GM19397 (cell line): Measurements from ENCODE around the gene MLXIP.
A peak's percentile ranks its signal among the peaks of the same experiment; 100 is the strongest.

Experiments used
- ATAC-seq: cut with Tn5 transposase; IDR thresholded peaks from one replicate; pipeline ENCODE4 v1.9.1; 2021; ENCODE audit warnings: mild to moderate bottlenecking, moderate library complexity; ENCODE audit not compliant: unreplicated experiment

Gene MLXIP

DNA sequence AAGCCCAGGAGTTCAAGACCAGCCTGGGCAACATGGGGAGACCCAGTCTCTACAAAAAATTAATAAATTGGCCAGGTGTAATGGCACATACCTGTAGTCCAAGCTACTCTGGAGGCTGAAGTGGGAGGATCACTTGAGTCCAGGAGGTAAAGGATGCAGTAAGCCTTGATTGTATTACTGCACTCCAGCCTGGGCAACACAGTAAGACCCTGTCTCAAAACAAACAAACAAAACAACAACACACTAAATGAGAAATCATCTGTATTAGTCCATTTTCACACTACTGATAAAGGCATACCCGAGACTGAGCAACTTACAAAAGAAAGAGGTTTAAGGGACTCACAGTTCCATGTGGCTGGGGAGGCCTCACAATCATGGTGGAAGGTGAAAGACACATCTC lies 4.7 kb upstream of the MLXIP start:
- no peak for ATAC-seq

DNA sequence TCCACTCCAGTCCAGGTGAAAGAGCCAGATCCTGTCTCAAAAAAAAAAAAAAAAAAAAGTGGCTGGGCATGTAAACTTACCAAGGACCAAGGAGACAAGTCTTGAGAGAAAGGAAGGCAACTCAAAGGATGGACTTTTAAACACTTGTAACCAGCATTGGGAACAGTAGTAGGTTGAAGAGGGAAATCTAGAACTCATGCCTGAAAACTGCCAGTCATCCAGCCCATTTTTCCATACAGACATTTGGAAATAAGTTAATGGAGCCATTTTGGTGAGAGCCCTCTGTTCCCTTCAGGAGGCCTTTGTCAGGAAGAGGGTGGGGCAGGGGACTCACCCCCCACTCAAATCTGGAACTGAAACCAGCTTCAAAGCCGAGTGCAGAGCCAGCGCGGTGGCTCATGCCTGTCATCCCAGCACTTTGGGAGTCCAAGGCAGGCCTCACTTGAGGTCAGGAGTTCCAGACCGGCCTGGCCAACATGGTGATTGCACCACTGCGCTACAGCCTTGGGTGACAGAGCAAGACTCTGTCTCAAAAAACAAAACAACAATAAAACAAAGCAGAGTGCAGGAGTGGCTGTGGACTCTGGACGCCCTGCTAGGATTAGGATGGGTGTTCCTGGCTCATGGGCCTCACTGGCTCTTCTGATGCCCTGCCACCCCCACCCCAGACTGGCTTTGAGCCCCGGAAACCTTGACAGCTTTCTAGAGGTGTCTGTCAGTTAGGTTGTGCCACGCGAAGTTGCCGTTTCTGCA lies 1.6 kb upstream of the MLXIP start:
- no peak for ATAC-seq

DNA sequence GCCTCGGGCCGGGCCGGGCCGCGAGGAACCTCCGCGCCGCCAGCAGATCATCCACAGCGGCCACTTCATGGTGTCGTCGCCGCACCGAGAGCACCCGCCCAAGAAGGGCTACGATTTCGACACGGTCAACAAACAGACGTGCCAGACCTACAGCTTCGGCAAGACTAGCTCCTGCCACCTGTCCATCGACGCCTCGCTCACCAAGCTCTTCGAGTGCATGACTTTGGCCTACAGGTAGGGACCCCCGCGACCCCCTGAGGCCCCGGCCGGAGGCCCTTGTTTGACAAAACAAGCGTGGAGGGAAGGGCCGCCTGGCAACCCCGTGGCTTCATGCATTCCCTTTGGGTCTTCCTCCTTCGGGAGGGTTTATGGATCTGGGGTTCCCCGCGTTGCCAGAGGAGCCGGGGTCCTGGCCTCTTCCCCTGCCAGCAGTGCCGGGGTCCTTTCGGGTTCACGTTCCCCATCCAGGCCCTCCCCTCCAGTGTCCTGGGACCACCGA lies 526 bp downstream of the MLXIP start:
- no peak for ATAC-seq

DNA sequence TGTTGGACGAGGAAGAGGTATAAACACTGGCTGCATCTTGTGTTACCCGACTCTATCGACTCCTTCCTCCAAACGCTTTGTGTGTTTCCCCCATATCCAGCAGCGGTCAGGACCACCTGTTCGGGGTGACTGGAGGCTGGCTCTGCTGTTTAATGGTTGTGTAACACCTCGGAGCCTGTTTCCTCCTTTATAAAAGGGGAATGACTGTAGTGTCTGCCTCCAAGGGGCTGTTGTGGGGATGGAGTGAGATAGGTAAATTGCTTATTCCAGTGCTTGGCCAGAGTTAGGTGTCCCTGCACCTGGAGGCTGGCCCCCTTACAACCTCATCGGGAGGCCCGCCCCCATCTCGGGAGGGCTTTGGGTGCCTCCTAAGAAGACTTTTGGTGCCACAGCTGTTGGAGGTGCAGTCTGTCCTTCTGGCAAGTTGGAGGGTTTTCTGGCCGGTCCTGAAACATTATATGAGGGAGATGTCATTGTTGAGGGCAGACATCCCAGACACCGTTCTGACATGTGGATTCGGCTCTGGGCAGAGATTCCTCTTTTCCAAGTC lies 1.1 kb downstream of the MLXIP start:
- ATAC-seq = no peak

DNA sequence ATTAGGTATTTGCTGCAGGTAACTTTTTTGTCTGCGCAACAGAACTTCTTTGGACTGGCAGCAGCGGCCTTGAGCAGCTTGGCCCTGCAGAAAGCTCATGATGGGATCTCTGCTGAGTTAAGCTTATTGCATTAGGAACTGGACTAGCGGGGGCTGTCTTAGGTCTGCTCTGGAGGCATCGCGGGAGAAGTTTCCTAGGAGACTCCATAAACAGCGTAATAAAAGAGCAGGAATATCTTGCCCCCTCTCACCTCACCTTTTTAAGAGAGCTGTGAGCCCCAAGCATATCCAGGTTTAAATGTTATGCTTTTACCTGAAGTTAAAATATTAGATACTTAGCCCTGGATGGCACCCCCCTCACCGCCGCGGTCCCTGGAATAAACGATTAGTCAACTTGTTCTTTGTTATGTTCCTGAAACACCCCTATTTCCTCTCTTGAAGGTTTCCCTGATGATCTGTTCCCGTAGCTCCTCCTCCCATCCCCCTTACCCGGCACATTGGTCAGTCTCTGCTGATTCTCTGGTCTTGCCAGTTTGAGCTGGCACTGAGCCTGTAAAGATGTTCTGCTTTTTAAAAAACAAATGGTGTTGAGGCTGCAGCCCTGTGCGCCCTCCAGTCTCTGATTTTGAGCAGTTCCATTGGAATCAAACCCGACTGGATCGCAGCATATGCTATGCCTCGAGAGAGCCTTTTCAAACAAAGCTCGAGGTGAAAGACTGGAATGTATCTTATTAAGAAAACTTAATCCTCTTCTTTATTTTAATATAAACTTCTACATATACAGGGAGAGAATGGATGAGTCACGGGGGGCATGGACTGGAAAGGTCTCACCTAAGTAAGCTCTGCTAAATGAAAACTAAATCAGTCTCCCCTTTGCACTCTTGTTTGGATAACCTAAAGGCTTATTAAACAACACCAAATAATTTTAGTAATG lies 1.9 kb downstream of the MLXIP start:
- no peak for ATAC-seq

DNA sequence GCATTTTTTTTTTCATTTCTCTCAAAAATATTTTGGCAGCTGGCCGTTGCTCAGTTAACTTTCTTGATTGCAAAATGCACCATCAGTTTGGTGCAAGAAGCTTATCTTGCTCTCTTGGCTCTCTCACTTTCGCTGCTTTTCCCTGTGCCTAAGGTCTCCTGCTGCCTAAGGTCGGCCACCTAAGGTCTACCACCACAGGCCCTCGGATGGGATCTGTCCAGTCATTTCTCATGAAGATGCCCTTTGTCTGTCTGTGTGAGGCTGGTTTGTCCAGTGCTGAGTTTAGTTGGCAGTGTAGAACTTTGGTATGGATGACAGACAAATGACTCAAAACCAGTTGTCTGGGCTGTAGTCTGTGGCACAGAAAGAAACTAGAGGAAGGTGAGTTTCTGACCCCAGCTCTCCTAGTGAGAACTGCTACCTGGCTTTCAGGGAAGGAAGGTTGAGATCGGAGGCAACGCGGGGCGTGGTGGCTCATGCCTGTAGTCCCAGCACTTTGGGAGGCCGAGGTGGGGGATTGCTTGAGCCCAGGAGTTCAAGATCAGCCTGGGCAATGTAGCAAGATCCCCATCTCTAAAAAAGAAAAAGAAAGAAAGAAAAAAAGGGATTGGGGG lies 2.6 kb downstream of the MLXIP start:
- no peak for ATAC-seq

DNA sequence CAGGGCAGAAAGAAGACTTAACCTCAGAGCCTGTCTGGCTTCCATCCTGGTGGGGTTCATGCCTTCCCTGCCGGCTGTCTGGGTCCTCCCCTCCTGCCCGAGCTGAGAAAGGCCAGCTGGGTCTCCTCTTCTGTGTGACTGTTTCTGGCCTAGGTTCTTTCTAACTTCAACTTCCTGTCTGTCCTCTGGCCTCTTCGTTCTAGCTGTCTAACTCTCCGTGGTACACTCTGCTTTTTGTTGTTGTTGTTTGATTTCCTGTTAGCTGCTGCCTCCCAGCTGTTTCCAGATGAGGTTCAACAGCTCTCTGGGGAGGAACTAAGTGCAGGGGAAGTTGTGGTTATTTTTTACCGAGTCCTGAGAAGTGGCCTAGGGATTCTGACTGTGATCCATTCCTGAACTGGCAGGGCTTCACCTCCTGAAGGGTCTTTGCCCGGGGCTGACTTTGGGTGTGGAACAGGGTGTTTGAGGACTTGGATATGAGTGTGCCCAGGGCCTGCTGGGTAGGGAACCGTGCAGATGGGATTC lies 3.2 kb downstream of the MLXIP start:
- ATAC-seq = peak; percentile 42

DNA sequence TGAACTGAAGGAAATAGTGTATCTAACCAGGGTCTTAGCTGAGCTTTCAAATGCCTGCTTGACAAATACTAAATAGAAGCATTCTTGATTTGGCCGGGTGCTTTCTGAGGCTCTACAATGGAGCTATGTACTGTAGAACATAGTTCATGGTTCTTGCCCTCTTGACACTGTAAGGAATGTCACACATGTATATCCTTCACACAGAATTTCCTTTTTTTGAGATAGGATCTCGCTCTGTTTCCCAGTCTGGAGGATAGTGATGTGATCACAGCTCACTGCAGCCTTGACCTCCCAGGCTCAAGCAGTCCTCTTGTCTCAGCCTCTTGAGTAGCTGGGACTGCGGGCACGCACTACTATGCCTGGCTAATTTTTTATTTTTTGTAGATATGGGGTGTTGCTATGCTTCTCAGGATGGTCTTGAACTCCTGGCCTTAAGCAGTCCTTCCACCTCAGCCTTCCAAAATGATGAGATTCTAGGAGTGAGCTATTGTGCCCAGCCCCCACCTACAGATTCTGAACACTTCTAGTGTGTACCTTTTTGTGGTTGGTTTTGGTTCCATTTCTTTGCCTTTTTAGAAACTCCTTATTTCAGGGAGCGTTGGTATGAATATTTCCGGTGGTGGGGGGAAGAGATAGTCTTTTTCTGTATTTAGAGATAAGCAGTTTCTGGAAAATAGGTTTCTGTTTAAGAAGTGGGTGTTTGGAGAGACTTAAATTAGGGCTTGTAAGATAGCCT lies 4.2 kb downstream of the MLXIP start:
- ATAC-seq = no peak

DNA sequence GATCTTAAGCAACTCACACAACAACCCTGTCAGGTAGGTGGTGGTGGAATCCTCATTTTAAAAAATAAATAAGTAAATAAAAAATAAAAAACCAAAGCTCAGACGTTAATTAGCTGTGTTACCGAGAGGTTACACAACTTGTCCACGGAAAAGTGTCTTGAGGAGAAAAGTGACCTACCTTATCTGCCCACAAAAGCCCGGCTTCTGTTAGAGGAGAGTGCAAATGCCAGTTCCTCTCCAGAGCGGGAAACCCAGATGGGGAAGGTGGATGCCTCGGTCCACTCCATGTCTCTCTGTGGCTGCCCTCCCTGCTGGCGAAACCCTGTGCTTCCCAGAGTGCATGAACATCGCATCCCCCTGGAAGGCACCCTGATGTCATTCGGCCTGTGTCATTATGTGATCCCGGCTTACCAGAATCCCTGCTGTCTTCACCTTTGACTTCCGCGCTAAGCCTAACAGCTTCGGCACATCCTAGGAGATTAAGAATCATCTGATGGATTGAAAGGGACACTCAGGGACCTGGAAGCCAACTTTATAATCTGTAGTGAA lies 6.4 kb downstream of the MLXIP start:
- ATAC-seq = no peak

DNA sequence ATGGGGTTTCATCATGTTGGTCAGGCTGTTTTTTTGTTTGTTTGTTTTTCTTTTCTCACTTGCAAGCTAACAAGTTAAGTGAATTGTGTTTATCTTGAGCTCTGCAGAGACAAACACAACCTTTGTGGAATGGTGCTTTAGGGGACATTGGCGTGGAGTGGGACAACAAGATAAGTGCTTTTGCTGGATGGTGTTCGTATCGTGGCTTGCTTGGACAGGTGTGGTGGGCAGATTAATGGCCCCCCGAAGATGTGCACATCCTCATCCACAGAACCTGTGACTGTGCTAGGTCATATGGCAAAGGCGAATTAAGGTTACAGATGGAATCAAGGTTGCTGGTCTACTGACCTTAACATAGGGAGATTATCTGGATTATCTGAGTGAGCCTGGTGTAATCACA lies 7.0 kb downstream of the MLXIP start:
- no peak for ATAC-seq

DNA sequence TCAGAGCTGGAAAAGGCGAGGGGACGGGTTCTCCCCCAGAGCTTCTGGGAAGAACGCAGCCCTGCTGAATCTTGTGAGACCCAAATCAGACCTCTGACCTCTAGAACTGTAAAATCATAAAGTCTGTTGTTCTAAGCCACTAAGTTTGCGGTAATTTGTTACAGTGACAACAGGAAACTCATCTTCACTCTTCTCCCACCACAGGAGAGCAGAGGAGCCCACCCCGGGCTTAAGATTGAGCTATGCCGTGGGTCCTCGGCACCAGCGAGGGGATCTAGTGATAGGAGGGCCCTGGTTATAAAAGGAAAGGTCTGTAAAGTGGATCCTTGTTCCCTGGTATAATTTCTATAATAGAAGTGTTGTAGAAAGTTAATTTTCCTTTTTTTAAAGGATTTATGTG lies 7.6 kb downstream of the MLXIP start:
- ATAC-seq = no peak

DNA sequence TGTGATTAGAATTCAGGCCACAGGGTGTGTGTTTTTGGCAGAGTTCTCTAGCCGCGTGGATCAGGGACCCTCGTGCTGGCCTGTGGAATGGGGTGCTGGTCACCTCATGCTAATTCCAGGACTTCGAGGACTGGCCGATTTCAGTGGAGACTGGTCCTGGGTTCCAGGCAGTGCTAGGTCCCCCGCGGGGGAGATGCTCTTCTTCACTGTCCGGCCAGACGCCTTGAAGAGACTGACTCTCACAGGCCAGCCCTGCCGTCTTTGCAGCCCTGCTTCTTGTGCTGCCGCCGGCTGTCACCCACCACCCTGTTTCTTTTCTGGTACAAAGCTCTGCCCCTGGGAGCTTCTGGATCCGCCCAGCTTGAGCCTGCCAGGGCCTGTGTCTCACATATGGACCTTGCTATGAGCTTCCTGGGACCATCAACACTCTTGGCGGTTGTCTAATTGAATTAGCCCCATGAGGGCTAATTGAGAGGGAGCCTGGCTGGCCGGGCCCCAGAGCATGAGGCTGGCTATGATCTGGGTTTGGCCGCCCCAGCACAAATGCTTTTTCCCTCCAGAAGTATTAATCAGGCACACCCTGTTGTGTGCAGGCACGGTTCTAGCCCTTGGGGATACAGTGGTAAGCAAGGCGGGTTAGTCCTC lies 8.2 kb downstream of the MLXIP start:
- no peak for ATAC-seq

DNA sequence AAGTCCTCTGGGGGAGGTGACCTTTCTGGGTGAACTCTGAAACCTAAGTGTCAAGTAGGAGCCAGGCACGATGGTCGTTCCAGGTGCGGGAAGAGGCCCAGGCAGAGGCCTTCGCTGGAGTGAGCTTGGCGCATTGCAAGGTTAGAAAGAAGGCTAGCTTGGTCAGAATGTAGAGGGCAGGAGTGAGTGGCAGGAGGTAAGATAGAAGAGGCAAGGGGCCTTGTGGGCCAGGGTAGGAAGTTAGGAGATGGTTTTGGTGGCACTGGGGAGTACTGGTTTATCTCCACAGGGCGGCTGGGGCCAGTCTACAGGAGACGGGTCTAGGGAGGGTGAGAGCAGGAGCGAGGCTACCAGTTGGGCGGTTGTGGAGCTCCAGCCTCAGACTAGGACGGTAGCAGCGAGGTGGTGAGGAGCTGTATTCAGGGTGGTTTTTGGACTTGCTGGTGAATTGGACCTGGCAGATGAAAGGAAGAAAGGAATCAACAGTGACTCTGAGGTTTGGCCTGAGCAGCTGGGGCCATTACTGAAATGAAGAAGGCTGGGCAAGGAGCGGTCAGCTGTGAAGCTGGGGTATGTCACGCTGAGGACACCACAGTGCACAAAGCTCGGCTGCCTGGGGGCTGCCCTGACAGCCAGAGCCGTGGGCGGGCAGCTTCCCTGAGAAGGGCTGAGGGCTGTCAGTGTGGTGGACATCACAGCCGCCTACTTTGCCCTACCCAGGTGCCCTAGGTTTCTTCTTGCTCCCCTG lies 9.0 kb downstream of the MLXIP start:
- no peak for ATAC-seq

DNA sequence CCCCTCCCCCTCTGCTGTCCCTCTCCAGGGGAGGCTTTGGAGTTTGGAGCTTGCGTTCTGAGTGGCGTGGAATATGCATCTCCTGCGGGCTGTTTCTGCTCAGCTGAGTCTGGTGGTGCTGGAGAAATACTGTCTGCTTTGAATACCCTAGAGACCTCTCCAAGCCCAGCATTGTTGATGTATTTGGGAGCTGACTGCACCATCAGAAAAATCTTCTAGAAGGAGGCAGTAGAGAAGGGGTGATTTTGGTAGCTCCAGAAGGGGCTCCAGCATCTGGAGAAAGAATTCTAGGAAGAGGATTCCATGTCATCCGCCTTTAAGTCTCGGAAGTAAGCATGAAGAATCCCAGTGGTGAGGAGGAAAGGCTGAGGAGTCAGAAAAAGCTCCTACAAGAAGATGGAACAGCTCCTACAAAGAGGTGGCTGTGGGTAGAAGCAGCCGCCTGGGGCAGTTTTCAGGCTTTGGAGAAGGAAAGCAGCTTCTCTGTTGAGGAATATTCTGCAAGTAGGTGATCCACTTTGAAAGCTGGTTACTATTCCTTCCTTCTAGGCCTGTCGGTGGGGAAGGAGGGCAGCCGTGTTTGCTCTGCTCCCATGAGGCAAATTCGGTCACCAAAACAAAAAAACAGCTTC lies 9.7 kb downstream of the MLXIP start:
- no peak for ATAC-seq

DNA sequence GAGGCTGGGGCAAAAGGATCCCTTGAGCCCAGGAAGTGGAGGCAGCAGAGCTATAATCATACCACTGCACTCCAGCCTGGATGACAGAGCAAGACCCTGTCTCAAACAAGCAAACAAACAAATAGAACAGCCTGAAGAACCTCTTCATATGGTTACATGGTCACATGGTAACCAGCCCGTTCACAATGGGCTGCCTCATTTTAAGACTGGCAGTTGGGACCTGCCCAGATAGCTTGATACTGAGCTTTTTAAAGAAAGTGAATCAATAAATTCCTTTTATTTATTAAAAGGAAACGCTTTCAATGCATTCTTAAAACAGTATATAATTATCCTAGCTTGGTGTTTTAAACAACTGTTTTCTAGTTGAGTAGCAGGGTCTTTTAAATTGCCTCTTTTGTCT lies 10.5 kb downstream of the MLXIP start:
- ATAC-seq = no peak

DNA sequence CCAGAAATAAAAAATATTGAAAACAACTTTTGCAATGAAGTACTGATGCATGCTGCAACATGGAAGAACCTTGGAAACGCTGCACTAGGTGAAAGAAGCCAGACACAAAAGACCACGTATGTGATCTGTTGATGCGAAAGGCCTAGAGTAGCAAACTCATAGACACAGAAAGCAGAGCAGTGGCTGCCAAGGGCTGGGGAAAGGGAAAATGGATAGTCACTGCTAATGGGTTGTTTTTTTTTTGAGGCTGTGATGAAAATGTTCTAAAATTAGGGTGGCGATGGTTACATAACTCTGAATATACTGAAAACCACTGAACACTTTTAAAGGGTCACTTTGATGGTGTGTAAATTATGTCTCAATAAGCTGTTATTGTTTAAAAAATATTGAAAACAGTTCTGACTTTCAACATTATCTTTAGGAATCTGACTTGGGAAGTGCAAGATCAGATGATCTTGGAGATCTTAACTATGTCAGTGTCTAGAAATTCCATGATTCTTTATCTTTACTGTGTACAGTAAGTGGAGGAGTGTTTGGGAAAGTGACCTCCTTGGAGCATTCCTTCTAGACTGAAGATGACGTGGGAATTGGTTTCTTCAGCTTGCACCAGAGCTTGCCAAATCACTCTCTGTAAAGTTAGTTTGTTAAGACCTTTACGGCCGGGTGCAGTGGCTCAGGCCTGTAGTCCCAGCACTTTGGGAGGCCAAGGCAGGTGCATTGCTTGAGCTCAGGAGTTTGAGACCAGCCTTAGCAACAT lies 12.4 kb downstream of the MLXIP start:
- ATAC-seq = no peak

DNA sequence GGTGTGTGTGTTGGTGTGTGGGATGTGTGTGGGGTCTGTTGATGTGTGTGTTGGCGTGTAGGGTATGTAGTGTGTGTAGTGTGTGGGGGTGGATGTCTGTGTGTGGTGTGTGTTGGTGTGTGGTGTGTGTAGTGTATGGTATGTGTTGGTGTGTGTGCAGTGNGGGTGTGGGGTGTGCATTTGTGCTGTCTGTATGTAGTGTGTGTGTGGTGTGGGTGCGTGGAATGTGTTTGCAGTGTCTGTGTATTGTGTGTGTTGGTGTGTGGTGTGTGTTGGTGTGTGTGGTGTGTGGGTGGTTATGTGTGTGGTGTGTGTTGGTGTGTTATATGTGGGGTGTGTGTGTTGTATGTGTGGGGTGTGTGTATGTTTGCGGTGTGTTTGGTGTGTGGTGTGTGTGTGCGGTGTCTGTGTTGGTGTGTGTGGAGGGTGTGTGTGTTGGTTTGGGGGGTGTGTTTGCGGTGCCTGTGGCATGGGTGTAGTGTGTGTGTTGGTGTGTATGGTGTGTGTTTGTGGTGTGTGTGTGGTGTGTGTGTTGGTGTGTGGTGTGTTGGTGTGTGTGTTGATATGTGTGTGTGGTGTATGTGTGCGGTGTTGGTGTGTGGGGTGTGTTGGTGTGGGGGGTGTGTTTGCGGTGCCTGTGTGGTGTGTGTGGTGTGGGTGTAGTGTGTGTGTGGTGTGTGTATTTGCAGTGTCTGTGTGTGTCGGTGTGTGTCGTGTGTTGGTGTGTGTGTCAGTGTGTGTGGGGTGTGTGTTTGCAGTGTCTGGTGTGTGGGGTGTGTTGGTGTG lies 14.7 kb downstream of the MLXIP start:
- no peak for ATAC-seq
